CD1c-positive myeloid dendritic cell (primary cell): ENCODE measurements around the gene TBC1D17.

Source experiments
- DNase-seq: peaks from one replicate; pipeline ENCODE4 v3.0.0-alpha.2; 2016; ENCODE audit errors: extremely low spot score

TBC1D17 gene

DNA sequence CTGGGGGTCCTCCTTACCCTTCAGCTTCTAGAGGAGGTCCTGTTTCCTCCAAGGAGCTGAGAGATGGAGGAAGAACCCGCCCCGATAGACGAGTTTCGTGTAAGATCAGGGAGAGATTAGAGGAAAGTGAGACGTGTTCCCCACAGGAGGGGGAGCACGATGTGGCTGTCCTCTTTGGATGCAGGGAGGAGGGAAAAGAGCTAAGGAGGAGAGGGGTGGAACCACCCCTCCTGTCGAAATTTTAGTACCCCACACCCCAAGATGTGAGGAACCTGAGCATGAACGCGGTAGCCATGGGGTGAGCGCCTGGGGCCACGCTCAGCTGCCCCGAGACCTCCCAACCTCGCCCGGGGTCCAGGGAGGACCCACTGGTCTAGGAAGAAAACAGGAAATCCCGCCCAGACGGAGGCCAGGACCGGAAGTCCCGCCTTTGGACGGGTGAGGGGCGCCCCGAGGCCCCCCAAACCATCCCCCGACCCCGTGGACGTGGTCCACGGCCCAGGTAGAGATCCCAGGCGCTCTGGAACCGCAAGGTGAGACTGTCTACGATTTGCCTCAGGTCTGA lies 1.6 kb upstream of the TBC1D17 start:
- peak; percentile 51 for DNase-seq

DNA sequence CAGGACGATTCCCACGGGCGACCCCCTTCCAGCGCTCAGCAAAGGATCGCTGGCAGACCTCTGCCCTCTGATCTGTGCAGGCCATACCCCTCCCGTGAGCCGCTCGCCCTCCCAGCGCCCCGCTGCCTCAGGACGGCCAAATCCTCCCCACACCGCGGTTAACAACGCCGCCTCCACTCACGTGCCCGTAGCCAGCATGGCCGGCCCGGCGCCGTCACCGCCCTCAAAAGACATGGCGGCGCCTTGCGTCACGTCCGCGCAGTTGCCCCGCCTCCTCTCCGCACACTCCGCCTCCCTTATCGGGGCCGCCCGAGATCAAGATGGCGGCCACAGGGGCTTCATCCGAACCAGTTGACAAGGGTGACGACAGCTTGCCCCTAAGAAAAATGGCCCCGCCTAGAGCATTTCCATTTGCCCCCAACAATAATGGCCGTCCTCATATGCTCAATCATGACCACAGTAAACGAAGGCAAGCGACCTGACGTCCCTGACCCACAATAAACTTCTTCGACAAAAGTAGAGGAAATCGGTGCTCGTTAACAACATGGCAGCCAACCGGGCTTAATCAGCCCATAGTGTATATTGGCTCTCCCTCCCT lies 981 bp upstream of the TBC1D17 start:
- DNase-seq = peak; percentile 99

DNA sequence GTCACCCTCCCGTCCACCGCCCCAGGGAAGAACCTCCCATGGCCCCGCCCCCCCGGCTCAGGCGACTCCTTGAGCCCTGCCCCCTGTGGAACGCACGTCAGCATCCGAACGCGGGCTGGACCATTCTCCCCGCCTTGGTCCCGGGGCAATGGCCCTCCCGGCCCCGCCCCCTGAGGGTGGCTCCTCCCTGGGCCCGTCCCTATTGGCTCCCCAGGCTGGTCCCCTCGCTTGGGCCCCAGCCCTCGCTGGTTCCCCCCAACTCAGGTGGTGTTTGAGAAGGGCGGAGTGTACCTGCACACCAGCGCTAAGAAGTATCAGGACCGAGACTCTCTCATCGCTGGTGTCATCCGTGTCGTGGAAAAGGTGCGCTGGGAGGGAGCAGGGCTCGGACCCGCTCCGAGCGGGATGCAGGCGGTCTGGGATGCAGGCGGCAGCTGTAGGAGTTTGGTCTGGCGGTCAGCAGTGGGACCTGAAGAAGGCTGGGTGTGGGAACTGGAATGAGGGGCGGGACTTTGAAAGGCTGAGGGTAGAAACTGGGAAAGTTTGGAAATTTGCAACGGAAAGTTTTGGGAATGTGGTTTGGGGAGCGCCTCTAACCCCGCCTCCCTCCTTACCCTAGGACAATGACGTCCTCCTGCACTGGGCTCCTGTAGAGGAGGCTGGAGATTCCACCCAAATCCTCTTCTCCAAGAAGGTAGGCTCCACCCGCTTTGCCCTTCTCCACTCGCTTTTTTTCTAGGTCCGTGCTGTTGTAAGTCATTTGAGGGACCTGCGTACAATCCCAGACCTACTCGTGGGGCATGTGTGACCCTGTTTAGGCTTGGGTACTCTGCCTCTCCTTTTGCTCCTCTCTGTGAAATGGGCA lies 609 bp downstream of the TBC1D17 start:
- peak; percentile 98 for DNase-seq

DNA sequence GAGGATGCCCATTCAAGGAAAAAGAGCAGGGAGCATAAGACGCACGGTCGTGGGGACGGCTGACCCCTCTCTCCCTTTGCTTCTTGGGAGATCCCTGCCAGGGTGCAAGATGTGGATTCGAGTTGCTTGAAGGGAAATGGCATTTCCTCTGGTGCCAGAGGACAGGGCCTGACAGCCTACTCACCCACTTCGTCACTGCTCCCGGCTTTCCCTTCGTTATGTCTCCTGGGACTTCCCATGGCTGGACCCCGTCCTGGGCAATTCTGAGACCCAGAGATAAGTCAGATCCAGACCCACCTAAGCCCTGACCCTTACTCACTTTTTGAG lies 1.2 kb downstream of the TBC1D17 start:
- no peak for DNase-seq

DNA sequence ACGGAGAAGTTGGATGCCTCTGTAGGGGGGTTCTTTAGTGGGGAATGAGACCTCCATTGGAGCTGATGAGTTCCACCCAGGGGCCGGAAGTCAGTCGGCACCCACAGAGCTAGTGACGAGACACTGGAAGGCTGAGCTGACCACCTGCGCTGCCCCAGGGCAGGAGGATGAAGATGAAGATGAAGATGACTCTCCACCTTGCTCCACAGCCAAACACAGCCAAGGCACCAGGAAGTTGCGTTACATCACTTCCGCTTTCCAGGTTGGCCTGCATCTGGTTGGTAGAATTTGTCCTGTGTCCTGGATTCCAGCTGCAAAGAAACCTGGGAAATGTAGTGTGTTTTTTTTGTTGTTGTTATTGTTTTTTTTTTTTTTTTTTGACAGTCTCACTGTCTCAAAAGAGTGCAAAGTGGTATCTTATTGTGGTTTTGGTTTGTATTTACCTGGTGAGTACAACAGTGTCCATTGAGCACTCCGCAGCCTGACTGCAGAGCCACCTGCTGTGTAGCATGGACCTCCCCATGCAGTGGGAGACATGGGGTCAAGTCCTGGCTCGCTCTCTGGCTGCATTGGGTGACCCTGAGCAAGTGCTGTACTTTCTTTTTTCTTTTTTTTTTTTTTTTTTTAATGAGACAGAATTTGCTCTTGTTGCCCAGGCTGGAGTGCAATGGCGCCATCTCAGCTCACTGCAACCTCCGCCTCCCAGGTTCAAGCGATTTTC lies 1.9 kb downstream of the TBC1D17 start:
- peak; percentile 43 for DNase-seq

DNA sequence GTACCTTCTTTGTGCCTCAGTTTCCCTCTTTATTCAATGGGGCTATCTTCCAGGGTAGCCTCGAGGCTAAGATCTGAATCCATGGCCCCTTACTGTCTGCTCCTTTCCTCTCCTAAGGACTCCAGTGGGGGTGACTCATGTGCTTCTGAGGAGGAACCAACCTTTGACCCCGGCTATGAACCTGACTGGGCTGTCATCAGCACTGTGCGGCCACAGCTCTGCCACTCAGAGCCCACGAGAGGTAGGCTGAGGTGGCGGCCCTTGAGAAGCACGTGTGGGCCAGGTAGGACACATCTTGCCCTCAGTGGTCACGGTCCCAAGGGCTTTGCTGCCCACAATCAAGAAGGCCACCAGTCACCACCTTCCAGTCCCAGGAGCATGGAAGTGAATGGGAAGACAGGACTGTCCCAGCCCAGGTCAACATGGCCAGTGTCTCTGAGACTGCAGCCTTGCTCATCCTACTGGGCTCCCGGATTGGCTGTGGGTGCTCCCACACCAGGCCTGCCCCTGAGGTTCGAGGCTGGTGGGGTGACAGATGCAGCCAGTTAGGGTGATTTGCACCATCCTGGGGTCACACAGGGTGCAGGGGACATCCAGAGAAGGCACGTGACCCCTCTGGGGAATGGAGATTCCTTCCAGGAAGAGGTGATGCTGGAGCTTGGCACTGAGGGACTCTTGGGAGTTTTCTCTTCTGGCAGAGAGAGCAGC lies 2.8 kb downstream of the TBC1D17 start:
- no peak for DNase-seq

DNA sequence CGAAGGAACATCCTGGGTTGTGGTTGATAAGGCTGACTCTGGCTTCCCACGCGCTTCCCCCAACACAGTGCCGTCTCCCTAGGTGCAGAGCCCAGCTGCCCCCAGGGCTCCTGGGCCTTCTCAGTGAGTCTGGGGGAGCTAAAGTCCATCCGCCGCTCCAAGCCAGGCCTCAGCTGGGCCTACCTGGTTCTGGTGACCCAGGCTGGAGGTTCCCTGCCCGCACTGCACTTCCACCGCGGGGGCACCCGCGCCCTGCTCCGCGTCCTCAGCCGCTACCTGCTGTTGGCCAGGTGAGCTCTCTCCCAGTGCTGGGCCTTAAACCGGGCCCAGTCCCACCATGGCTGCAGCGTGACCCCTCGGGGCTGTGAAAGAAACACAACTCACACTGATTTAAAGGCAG lies 3.7 kb downstream of the TBC1D17 start:
- no peak for DNase-seq

DNA sequence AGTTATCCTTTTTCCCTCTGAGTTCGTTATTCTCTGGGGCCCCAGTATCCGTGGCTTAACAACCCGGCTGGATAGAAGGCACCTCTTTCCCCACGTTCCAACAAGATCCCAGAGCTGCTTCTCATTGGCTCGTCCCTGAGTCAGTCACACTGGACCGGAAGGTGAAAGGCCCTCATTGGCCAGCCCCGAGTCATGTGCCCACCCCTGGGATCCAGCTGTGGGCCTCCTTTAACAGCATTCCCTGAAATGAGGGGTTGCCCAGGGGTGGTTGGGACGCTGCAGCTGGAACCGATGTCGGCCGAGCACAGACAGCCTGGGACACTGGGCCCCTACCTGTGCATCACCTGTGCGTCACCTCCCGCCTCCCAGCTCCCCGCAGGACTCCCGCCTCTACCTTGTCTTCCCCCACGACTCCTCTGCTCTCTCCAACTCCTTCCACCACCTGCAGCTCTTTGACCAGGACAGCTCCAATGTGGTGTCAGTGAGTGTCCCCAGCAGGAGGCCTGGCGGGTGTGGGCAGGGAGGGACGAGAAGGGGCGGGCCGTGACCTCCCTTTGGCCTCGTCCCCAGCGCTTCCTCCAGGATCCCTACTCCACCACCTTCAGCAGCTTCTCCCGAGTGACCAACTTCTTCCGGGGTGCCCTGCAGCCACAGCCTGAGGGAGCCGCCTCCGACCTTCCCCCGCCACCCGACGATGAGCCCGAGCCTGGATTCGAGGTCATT lies 4.3 kb downstream of the TBC1D17 start:
- DNase-seq = no peak

DNA sequence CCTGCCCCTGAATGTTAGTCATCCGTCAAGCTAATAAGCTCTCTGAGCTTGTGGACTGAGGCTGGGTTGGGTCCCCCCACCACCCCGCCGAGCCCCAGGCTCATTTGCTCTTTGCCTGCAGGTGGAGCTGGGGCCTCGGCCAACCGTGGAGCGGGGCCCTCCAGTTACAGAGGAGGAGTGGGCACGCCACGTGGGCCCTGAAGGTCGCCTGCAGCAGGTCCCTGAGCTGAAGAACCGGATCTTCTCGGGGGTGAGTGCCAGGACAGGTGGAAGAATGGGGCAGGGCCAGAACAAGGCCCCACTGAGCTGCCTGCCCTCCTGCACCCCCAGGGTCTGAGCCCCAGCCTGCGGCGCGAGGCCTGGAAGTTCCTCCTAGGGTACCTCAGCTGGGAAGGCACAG lies 5.1 kb downstream of the TBC1D17 start:
- DNase-seq = no peak

DNA sequence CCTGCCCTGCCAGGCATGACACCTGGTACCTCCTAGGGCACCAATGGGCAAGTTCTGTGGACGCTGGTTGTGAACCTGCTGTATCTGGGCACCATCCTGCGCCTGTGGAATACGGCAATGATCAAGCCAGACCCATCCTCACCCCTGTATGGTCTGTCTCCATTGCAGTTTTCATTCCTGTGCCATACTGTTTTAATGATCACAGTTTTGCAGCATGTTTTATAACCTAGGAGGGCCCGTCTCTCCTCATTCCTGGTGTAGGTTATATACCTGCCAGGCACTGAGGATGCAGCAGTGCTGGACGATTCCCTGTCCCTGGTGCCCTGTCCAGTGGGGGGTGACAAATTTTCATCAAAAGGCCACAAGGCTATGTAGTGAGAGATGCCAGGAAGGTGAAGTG lies 5.6 kb downstream of the TBC1D17 start:
- DNase-seq = no peak

DNA sequence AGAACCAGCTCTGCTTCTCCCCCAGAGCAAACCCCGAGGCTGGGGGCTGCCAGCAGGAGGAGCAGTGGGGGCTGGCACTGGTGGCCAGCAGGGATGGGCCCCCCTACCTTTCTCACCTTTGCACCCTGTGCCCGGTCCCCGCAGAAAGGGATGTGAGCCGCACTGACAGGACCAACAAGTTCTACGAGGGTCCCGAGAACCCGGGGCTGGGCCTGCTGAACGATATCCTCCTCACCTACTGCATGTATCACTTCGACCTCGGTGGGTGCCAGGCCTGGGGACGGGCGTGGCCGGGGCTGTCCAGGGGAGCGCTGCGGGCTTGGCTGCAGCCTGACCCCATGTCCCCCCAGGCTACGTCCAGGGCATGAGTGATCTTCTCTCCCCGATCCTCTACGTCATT lies 6.6 kb downstream of the TBC1D17 start:
- no peak for DNase-seq

DNA sequence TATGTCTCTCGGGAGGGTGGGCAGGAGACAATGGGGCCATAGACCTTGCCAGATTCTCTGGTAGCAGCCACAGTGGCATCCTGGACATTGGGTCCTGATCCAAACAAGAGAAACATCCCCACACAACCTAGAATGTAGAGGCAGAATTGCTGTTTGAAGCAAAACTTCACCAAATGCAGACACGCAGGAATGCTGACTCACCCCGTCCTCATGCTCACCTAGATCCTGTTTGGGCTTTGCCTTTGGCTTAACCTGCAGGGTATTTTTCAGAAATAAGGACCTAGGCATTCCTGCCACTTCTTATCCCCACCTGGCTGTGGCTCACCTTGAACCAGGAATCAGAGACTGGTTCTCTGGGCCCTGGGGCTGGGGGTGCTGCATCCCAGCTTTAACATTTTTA lies 7.3 kb downstream of the TBC1D17 start:
- DNase-seq = no peak

DNA sequence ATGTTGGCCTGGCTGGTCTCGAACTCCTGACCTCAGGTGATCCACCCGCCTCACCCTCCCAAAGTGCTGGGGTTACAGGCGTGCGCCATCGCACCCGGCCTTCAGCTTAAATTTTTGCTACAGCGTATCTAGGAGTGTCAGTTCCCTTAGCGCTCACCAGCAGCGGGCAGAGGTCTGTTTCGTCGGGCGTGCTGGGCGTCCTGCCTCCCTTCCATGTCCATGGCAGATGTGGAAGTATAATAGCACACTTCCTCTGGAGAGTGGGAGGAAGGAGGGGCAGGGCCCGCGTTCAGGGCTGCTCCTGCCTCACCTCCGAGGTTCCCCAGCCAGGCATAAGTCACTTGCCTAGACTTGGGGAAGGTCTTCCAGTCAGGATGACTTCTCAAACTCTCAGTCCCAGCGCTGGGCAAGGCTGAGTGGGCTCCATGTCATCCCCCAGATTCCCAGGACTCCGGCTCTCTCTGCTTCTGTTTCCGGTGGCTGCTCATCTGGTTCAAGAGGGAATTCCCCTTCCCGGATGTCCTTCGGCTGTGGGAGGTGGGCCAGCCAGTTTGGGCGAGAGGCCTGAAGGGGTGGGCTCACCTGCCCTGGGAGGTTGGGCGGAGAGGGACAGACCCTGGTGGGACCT lies 9.6 kb downstream of the TBC1D17 start:
- peak; percentile 55 for DNase-seq

DNA sequence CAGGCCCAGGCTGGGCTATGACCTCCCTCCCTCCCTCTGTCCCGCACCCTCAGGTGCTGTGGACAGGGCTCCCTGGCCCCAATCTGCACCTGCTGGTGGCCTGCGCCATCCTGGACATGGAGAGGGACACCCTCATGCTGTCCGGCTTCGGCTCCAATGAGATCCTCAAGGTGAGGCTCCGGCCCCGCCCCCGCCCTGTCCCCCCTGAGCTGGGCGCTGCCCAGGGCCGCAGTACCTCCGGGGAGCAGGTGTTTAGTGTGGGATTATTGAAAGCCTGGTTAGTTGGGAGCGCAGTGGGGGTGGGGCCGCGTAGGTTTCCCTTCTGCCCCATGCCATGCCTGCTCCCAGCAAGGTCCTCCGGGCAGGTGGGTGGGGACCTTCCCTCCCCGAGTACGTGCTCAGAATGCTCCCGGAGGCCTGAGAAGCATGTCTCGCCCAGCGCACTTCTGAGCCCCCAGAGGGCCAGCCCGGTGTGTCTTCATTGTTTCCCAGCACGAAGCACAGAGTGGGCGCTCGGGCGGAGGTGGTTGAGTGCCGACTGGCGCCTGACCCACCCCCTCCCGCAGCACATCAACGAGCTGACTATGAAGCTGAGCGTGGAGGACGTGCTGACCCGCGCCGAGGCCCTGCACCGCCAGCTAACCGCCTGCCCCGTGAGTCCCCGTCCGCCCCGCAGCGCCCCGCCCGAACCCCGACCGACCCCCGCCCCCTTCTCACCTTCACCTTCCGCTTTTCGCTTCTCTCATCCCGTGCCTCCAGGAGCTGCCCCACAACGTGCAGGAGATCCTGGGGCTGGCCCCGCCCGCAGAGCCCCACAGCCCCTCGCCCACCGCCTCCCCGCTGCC lies 10.4 kb downstream of the TBC1D17 start:
- DNase-seq = no peak

DNA sequence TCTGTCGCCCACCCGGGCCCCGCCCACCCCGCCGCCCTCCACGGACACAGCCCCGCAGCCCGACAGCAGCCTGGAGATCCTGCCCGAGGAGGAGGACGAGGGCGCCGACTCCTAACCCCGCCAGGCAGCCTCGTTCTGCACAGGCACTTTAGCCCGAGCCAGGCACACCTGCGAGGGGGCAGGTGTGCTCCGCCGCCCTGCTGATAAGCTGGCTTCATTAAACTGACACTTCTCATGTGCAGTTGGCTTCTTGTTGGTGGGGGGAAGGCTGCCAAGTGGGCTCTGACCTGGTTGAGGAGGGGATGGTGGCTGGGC lies 11.0 kb downstream of the TBC1D17 start:
- DNase-seq = no peak

DNA sequence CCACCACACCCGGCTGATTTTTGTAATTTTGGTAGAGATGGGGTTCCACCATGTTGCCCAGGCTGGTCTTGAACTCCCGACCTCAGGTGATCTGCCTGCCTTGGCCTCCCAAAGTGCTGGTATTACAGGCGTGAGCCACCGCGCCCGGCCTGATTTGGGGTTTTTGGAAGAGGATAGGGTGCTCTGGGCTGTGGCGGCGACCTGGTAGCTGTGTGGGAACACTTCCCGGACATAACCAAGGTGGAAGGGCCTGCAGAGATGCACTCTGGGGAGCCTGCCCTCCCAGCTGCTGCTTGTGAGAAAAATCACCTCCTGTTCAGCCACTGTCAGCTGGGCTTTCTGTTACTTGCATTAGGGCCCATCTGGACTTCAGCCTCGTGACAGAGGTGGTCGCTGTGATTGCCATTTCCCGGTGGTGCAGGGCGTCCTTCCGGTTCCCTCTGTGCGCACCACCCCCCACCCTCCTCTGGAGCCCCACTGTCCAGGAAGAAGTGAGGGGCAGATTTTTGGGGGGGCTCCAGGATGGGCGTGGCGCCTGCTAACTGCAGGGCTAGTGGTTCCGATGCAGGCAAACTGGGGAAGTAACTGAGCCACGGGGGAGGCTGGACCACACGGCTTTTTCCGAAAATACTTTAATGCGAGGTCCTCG lies 11.7 kb downstream of the TBC1D17 start:
- DNase-seq = no peak

DNA sequence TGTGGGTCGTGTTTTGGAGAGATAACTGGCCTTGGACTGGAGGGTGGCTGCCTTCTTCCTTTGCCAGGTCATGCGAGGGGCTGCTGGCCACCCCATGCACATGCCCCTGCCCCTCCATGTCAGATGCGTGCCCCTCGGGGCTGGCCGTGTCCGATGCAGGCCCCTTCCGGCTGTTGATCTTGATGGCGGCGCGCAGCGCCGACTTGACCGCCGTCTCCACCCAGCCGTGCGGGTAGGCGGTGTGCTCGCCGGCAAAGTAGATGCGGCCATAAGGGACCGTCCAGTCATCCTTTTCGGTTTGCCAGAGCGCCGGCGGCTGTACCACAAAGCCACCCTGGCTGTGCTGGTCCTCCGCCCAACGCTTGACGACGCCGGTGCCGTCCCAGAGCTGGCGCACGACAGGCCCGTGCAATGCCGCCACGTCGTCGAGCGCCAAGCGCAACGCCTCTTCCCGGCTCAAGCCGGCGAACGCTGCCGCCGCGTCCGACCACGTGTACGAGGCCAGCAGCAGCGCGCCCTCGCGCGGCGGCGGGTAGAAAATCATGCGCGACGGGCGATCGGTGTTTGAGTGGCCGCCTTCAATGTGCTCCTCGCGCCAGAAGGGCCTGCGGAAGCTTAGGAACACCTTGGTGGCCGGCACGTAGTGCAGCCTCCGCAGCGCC lies 12.3 kb downstream of the TBC1D17 start:
- peak; percentile 90 for DNase-seq

DNA sequence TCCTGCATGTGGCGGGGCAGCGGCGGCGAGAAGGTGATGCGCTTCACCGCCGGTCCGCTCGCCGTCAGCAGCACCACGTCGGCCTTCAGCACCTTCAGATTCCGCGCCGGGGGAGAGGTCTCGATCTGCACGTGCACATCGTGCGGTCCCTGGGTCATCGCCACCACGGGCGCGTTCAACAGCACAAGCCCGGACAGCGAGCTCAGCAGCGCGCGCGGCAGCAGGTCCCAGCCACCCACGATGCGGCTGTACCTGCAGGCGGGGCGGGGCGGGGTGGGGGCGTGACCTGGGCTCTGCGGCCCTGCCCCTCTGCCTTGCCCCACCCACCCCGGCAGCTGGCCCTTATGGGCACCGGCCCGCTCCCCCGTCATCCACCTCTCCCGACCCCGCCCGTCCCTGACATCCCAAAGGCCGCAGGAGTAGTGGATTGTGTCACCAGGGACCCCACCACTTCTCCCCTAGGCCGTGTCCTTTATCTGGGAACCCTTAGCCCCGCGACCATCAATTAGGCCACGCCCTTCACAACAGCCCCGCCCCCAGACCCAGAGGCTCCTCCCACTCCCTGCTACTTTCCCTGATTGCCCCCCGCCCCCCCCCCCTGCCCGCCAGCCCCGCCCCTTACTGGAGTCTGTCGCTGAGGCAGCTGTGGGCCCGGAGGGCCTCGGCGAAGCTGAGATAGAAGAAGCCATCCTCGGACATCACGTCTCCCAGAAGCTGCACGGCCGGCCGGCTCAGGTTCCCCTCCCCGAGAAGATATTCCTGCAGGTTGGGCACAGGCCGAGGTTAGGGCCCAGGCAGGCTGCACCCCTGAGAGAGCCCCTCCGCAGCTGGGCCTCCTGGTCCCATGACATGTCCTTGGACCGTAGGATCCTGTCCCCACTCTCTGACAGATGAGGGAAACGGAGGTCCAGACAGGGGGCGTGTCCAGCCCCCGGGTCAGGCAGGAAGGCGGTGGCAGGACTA lies 13.1 kb downstream of the TBC1D17 start:
- peak; percentile 33 for DNase-seq
